HG02943 (cell line): ENCODE results near the gene DNAH2.
A peak's percentile ranks its signal among the peaks of the same experiment; 100 is the strongest.

Source experiments
- ATAC-seq: cut with Tn5 transposase; IDR thresholded peaks from one replicate; pipeline ENCODE4 v1.9.1; 2021; ENCODE audit warnings: mild to moderate bottlenecking, low read depth, moderate library complexity; ENCODE audit not compliant: unreplicated experiment

DNAH2 gene

GRCh38 chr17:7846765-7847661 lies 129.5 kb downstream of the DNAH2 start:
- no peak for ATAC-seq

GRCh38 chr17:7848131-7848579 lies 130.6 kb downstream of the DNAH2 start:
- ATAC-seq, result no peak

- no peak for ATAC-seq
Measured at GRCh38 chr17:7848739-7849129, 131.2 kb downstream of the DNAH2 start.

- ATAC-seq, result no peak
Measured at GRCh38 chr17:7849130-7849750, 131.7 kb downstream of the DNAH2 start.

- ATAC-seq, result no peak
Measured at GRCh38 chr17:7849751-7850504, 132.4 kb downstream of the DNAH2 start.

GRCh38 chr17:7850701-7851437 lies 133.3 kb downstream of the DNAH2 start:
- ATAC-seq, result no peak

- peak; percentile 63 for ATAC-seq
Measured at GRCh38 chr17:7851438-7852261, 134.1 kb downstream of the DNAH2 start.

GRCh38 chr17:7852262-7852670 lies 134.7 kb downstream of the DNAH2 start:
- no peak for ATAC-seq

- no peak for ATAC-seq
Measured at GRCh38 chr17:7852919-7853690, 135.6 kb downstream of the DNAH2 start.

GRCh38 chr17:7853691-7854038 lies 136.1 kb downstream of the DNAH2 start:
- no peak for ATAC-seq

- ATAC-seq, result no peak
Measured at GRCh38 chr17:7854078-7854777, 136.7 kb downstream of the DNAH2 start.

- ATAC-seq, result no peak
Measured at GRCh38 chr17:7854851-7855659, 137.5 kb downstream of the DNAH2 start, which contains the start of gene TMEM88. TSS of gene TMEM88 (plus strand) at chr17:7855066. CDS start at chr17:7855075, 9 bp downstream.

GRCh38 chr17:7855660-7856010 lies 138.1 kb downstream of the DNAH2 start:
- ATAC-seq, result no peak

GRCh38 chr17:7856011-7856810 lies 138.7 kb downstream of the DNAH2 start:
- ATAC-seq, result no peak

- peak; percentile 78 for ATAC-seq
Measured at GRCh38 chr17:7856811-7857712, 139.5 kb downstream of the DNAH2 start, which contains the start of gene NAA38. TSS of gene NAA38 (minus strand) at chr17:7857559. CDS start at chr17:7857463, 96 bp downstream.
